ENCODE results near the gene SYPL2.
"Not testable (repeated sequence)": the region's sequence is repeated elsewhere in the genome, so short reads cannot be mapped to it uniquely, and the experiment has no call there.

The SYPL2 gene

GRCh38 chr1:109466452-109467300 lies at the start of gene SYPL2:
TSS of gene SYPL2 (plus strand) at chr1:109466546. CDS start at chr1:109466844, 298 bp downstream.
- DNase-seq (ENCODE audit: low spot score), result peak; percentile 27

GRCh38 chr1:109423498-109423897 lies 42.8 kb upstream of the SYPL2 start:
- DNase-seq (ENCODE audit: low spot score), result no peak

- peak; percentile 84 for DNase-seq (ENCODE audit: low spot score)
These were observed 40.7 kb upstream of the SYPL2 start for GRCh38 chr1:109425391-109426280.

- peak; percentile 100 for DNase-seq (ENCODE audit: low spot score)
These were observed 39.8 kb upstream of the SYPL2 start, which contains the start of gene PSMA5 for GRCh38 chr1:109426281-109427170. TSS of gene PSMA5 (minus strand) at chr1:109426448. CDS start at chr1:109426330, 118 bp downstream.

- no peak for DNase-seq (ENCODE audit: low spot score)
These were observed 39.2 kb upstream of the SYPL2 start for GRCh38 chr1:109427171-109427467.

- DNase-seq (ENCODE audit: low spot score), result no peak
These were observed 34.0 kb upstream of the SYPL2 start for GRCh38 chr1:109432336-109432735.

- DNase-seq (ENCODE audit: low spot score), result peak; percentile 17
These were observed 33.0 kb upstream of the SYPL2 start for GRCh38 chr1:109433322-109433721.

GRCh38 chr1:109434484-109434883 lies 31.9 kb upstream of the SYPL2 start:
- no peak for DNase-seq (ENCODE audit: low spot score)

GRCh38 chr1:109438798-109439297 lies 27.5 kb upstream of the SYPL2 start:
- DNase-seq (ENCODE audit: low spot score), result peak; percentile 87

GRCh38 chr1:109441069-109441468 lies 25.3 kb upstream of the SYPL2 start:
- DNase-seq (ENCODE audit: low spot score), result no peak

- no peak for DNase-seq (ENCODE audit: low spot score)
These were observed 22.9 kb upstream of the SYPL2 start for GRCh38 chr1:109443476-109443875.

- no peak for DNase-seq (ENCODE audit: low spot score)
These were observed 22.0 kb upstream of the SYPL2 start for GRCh38 chr1:109444346-109444745.

- not testable (repeated sequence) for DNase-seq (ENCODE audit: low spot score)
These were observed 20.2 kb upstream of the SYPL2 start for GRCh38 chr1:109445949-109446695.

GRCh38 chr1:109447524-109447923 lies 18.8 kb upstream of the SYPL2 start:
- DNase-seq (ENCODE audit: low spot score), result no peak

- DNase-seq (ENCODE audit: low spot score), result no peak
These were observed 11.7 kb upstream of the SYPL2 start for GRCh38 chr1:109454497-109455133.

GRCh38 chr1:109457819-109458218 lies 8.5 kb upstream of the SYPL2 start:
- DNase-seq (ENCODE audit: low spot score), result no peak

GRCh38 chr1:109466125-109466451 lies 258 bp upstream of the SYPL2 start:
- DNase-seq (ENCODE audit: low spot score), result no peak

- DNase-seq (ENCODE audit: low spot score), result no peak
These were observed 993 bp downstream of the SYPL2 start for GRCh38 chr1:109467301-109467777.

GRCh38 chr1:109468061-109468460 lies 1.7 kb downstream of the SYPL2 start:
- no peak for DNase-seq (ENCODE audit: low spot score)

GRCh38 chr1:109468903-109469302 lies 2.6 kb downstream of the SYPL2 start:
- no peak for DNase-seq (ENCODE audit: low spot score)
